GM23248 (cell line): ENCODE measurements around the gene DDI1. TPM values are rescaled to one million over a fixed set of nuclear protein-coding genes. Genes with fewer than 3 reads are reported as not detected.

Experiments used
- DNase-seq: peaks from one replicate; pipeline ENCODE4 v3.0.0-alpha.2; 2015
- H2AFZ ChIP-seq: fragments of 200-600 bp; sonication (generic); 2 replicates; pipeline ENCODE4 v1.6.1; 2016; ENCODE audit warnings: antibody characterized with exemption
- H3F3A ChIP-seq: fragments of 200-600 bp; sonication (generic); 2 replicates; pipeline ENCODE4 v1.6.1; 2016; ENCODE audit warnings: mild to moderate bottlenecking, antibody characterized with exemption, mixed run types; ENCODE audit not compliant: insufficient read depth
- H3K27ac ChIP-seq: fragments of 200-600 bp; sonication (generic); 2 replicates; pipeline ENCODE4 v1.5.1; 2016; ENCODE audit warnings: mild to moderate bottlenecking
- H3K27me3 ChIP-seq: fragments of 200-600 bp; sonication (generic); replicated peaks from 2 replicates; pipeline ENCODE4 v1.6.1; 2016; ENCODE audit warnings: mild to moderate bottlenecking; ENCODE audit not compliant: insufficient read depth
- H3K36me3 ChIP-seq: fragments of 200-600 bp; sonication (generic); 2 replicates; pipeline ENCODE4 v1.6.1; 2016; ENCODE audit warnings: low read depth, mild to moderate bottlenecking
- H3K4me1 ChIP-seq: fragments of 200-600 bp; sonication (generic); 2 replicates; pipeline ENCODE4 v1.6.1; 2016; ENCODE audit warnings: mild to moderate bottlenecking; ENCODE audit not compliant: insufficient read depth
- H3K4me2 ChIP-seq: fragments of 200-600 bp; sonication (generic); one replicate; pipeline ENCODE4 v1.6.1; 2016; ENCODE audit warnings: mild to moderate bottlenecking; ENCODE audit not compliant: unreplicated experiment
- H3K4me3 ChIP-seq: fragments of 200-600 bp; sonication (generic); 2 replicates; pipeline ENCODE4 v1.5.1; 2016; ENCODE audit warnings: mild to moderate bottlenecking
- H3K79me2 ChIP-seq: fragments of 200-600 bp; sonication (generic); 2 replicates; pipeline ENCODE4 v1.6.1; 2016; ENCODE audit warnings: mild to moderate bottlenecking; ENCODE audit not compliant: insufficient read depth
- H3K9ac ChIP-seq: fragments of 200-600 bp; sonication (generic); 2 replicates; pipeline ENCODE4 v1.6.1; 2016; ENCODE audit warnings: mild to moderate bottlenecking
- H3K9me2 ChIP-seq: fragments of 200-600 bp; sonication (generic); 2 replicates; pipeline ENCODE4 v1.6.1; 2016; ENCODE audit warnings: mixed run types, mild to moderate bottlenecking, moderate library complexity; ENCODE audit not compliant: insufficient read depth
- H3K9me3 ChIP-seq: fragments of 200-600 bp; sonication (generic); one replicate; pipeline ENCODE4 v1.6.1; 2017; ENCODE audit warnings: low read depth
- H4K20me1 ChIP-seq: fragments of 200-600 bp; sonication (generic); 2 replicates; pipeline ENCODE4 v1.6.0; 2016; ENCODE audit not compliant: insufficient read depth
- EZH2 ChIP-seq: fragments of 200-600 bp; sonication (generic); IDR thresholded peaks from 2 replicates; pipeline ENCODE4 v1.6.1; 2018; ENCODE audit warnings: antibody characterized with exemption, mild to moderate bottlenecking; ENCODE audit not compliant: insufficient read depth, poor library complexity, severe bottlenecking
- EZH2phosphoT487 ChIP-seq: fragments of 200-600 bp; sonication (generic); IDR thresholded peaks from 2 replicates; pipeline ENCODE4 v1.6.1; 2018; ENCODE audit warnings: antibody characterized with exemption, moderate library complexity, mild to moderate bottlenecking, low read depth; ENCODE audit not compliant: insufficient read depth
- WGBS, 2 experiments: methylation state at CpG; one replicate each; pipeline ENCODE4 v1.1.6; 2015 to 2017; ENCODE audit warnings: low lambda C conversion rate in 2 of 2, low coverage in 1 of 2; ENCODE audit errors: missing lambda C conversion rate in 2 of 2; 5-methylcytosine and 5-hydroxymethylcytosine counted together
- in situ Hi-C: fragments of 300-500 bp; cut with MboI; formaldehyde crosslinking; loops from 2 replicates; pipeline ENCODE4 v1.15.0; 2020
- polyA plus RNA-seq: library from polyadenylated mRNA; unstranded; fragments of >200 nt; fragmentation: Nextera tagmentation; extraction: Ambion mirVana; gene quantifications from 2 replicates; pipeline ENCODE4 v1.2.1, GENCODE V29; 2016
- total RNA-seq: library from RNA; depleted of rRNA; stranded (reverse); fragments of >200 nt; shearing (Covaris generic); gene quantifications from 2 replicates; pipeline ENCODE4 v1.2.3, GENCODE V29; 2014

DDI1 gene
- total and polyA plus RNA-seq, 2 experiments from 2014 or later, result not detected

- in situ Hi-C loops, result no loop called here
- DNase-seq, result peak; percentile 7
Observed at GRCh38 chr11:103994094-103994493, 42.3 kb upstream of the DDI1 start.

GRCh38 chr11:103994518-103994917 is 41.9 kb upstream of the DDI1 start:
- H3K9ac ChIP-seq, result no peak overlapping the region
- no peaks in the 10 kb centered on the region for H3K79me2 ChIP-seq
- no peak for DNase-seq
- 63 to 65% methylated on average over 2 of the region's 2 CpGs for WGBS, 2 experiments
- H3K4me2 ChIP-seq, result no peak overlapping the region
- in situ Hi-C loops, result no loop called here
- no peak overlapping the region for H3K27ac ChIP-seq
- no peaks in the 10 kb centered on the region for H3K9me2 ChIP-seq
- no peak overlapping the region for H3K4me3 ChIP-seq
- TF ChIP-seq EZH2phosphoT487, result no peak
- H3K36me3 ChIP-seq, result no peaks in the 10 kb centered on the region
- H2AFZ ChIP-seq, result no peak overlapping the region
- H3K9me3 ChIP-seq, result no peaks in the 10 kb centered on the region
- no peaks in the 10 kb centered on the region for H3F3A ChIP-seq
- no peaks in the 10 kb centered on the region for H3K27me3 ChIP-seq
- peaks cover 15% of the 10 kb centered on the region for H3K4me1 ChIP-seq
- no peaks in the 10 kb centered on the region for H4K20me1 ChIP-seq

More at GRCh38 chr11:103994094-103994493, 42.3 kb upstream of the DDI1 start:
- Histone ChIP-seq H3K4me1 (peaks cover 15% of the 10 kb centered on the region), H3K4me3 (no peak overlapping the region), H3K9me3 (no peaks in the 10 kb centered on the region), H4K20me1 (no peaks in the 10 kb centered on the region), H3K9ac (no peak overlapping the region), H3K4me2 (no peak overlapping the region), H3K9me2 (no peaks in the 10 kb centered on the region), H2AFZ (no peak overlapping the region), H3K27me3 (no peaks in the 10 kb centered on the region), H3K36me3 (no peaks in the 10 kb centered on the region), H3F3A (no peaks in the 10 kb centered on the region), H3K79me2 (no peaks in the 10 kb centered on the region), H3K27ac (no peak overlapping the region)
- TF ChIP-seq EZH2phosphoT487, result no peak
- TF ChIP-seq EZH2, result no peak
- 63 to 71% methylated on average over 1 of the region's 1 CpG for WGBS, 2 experiments

GRCh38 chr11:103995896-103996295 is 40.5 kb upstream of the DDI1 start:
- WGBS, 2 experiments, result 27 to 29% methylated on average over 4 of the region's 4 CpGs
- Histone ChIP-seq H3K79me2 (no peaks in the 10 kb centered on the region), H3F3A (peaks cover 7% of the 10 kb centered on the region; the same call in 1 of the 2 replicates), H2AFZ (no peak overlapping the region), H3K9ac (no peak overlapping the region), H3K27me3 (no peaks in the 10 kb centered on the region), H3K27ac (no peak overlapping the region), H4K20me1 (no peaks in the 10 kb centered on the region), H3K36me3 (no peaks in the 10 kb centered on the region), H3K9me2 (no peaks in the 10 kb centered on the region), H3K4me1 (peaks cover 15% of the 10 kb centered on the region), H3K9me3 (no peaks in the 10 kb centered on the region), H3K4me3 (no peak overlapping the region), H3K4me2 (no peak overlapping the region)
- peak; percentile 13 for DNase-seq
- TF ChIP-seq EZH2, result no peak
- TF ChIP-seq EZH2phosphoT487, result no peak
- in situ Hi-C loops, result no loop called here

GRCh38 chr11:103997082-103997481 is 39.4 kb upstream of the DDI1 start:
- in situ Hi-C loops, result no loop called here
- Histone ChIP-seq H3K9me3 (no peaks in the 10 kb centered on the region), H4K20me1 (no peaks in the 10 kb centered on the region), H3K79me2 (no peaks in the 10 kb centered on the region), H2AFZ (no peak overlapping the region), H3F3A (peaks cover 7% of the 10 kb centered on the region; the same call in 1 of the 2 replicates), H3K4me3 (no peak overlapping the region), H3K4me1 (peaks cover 24% of the 10 kb centered on the region), H3K27me3 (no peaks in the 10 kb centered on the region), H3K36me3 (no peaks in the 10 kb centered on the region), H3K9me2 (no peaks in the 10 kb centered on the region), H3K4me2 (no peak overlapping the region), H3K9ac (no peak overlapping the region), H3K27ac (no peak overlapping the region)
- TF ChIP-seq EZH2phosphoT487 (no peak), EZH2 (no peak)
- DNase-seq, result no peak
- WGBS, 2 experiments, result 94 to 100% methylated on average over 1 of the region's 1 CpG

GRCh38 chr11:103998826-103999508 is 37.5 kb upstream of the DDI1 start:
- H3K79me2 ChIP-seq, result no peaks in the 10 kb centered on the region
- 87 to 91% methylated on average over 5 of the region's 5 CpGs for WGBS, 2 experiments
- H3K9ac ChIP-seq, result no peak overlapping the region
- no peaks in the 10 kb centered on the region for H3K36me3 ChIP-seq
- no peaks in the 10 kb centered on the region for H3K9me3 ChIP-seq
- in situ Hi-C loops, result no loop called here
- H3K27me3 ChIP-seq, result no peaks in the 10 kb centered on the region
- H3F3A ChIP-seq, result peaks cover 7% of the 10 kb centered on the region
- no peak for DNase-seq
- H3K9me2 ChIP-seq, result no peaks in the 10 kb centered on the region
- no peak overlapping the region for H3K4me2 ChIP-seq
- no peak overlapping the region for H3K27ac ChIP-seq
- no peak overlapping the region for H3K4me3 ChIP-seq
- H2AFZ ChIP-seq, result no peak overlapping the region
- H3K4me1 ChIP-seq, result peaks cover 32% of the 10 kb centered on the region
- TF ChIP-seq EZH2, result no peak
- no peak for TF ChIP-seq EZH2phosphoT487
- H4K20me1 ChIP-seq, result no peaks in the 10 kb centered on the region
